ENCODE measurements around the gene UBXN11.

The UBXN11 gene

GRCh38 chr1:26284597-26285347, 21.7 kb downstream of the UBXN11 start:
- DNase-seq: peak; percentile 94

GRCh38 chr1:26283871-26284596, 22.4 kb downstream of the UBXN11 start:
- DNase-seq: no peak

GRCh38 chr1:26283279-26283853, 23.1 kb downstream of the UBXN11 start:
- no peak for DNase-seq

DNA sequence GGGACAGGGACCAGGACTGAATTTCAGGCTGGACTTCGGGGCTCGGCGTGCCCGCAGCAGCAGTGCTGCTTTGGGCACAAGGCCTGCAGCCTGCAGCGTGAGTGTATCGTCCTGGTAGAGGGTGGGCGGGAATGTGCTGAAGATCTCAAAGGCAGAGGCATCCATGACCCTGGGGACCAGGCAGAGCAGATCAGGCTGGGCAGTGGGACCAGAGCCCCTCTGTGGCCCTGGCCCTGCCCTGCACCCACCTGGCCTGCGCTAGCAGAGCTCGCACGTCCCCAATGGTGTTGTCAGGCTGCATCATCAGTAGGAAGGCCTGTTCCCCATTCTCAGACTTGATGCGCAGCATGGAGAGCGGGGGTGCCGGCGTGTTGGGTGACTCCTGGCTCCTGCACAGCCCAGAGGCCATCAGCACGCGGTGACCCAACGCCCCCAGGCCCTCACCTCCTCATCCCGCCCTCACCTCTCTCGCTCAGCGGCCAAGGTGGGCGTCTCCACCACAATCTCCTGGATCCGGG, 24.0 kb downstream of the UBXN11 start:
- no peak for DNase-seq

- peak; percentile 23 for DNase-seq
Observed at GRCh38 chr1:26281971-26282370, 24.5 kb downstream of the UBXN11 start.

- no peak for DNase-seq
Observed at GRCh38 chr1:26281091-26281958, 25.1 kb downstream of the UBXN11 start.

GRCh38 chr1:26280333-26281042, 25.9 kb downstream of the UBXN11 start:
- peak; percentile 60 for DNase-seq

DNA sequence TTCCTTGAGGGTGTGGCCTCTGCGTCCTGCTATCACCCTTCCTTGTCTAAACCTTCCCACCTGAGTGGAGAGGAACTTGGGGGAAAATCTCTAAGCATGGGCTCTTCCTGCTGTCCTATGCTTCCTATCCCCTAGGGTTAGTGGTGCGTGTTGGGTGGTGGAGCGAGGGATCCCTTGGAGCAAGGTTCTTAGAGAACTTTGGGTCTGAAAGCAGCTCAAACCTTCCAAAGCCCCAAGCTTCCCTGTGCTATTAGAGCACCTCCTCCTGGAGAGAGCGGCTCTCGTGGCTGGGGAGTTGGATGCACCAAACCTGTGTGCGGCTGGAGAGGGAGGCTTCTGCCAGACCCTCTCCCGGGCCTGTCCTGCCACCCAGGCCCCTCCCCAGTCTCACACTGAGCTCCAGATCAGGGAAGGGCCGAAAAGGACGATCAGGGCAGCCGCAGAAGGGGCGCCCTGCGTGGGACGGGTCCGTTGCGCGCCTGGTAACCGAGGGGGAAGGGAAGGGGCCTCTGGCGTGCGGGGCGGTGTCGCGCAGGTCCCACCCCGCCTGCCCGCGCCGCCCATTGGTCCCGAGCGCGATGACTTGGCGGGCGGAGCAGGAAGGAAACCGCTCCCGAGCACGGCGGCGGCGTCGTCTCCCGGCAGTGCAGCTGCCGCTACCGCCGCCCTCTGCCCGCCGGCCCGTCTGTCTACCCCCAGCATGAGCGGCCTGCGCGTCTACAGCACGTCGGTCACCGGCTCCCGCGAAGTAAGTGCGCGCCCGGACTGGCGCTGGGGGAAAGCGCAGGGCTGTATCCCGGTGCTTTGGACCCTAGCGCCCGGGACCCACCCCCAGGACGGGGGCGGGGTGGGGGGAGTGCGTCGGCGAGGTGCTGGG, 26.7 kb downstream of the UBXN11 start, which contains the start of gene SH3BGRL3:
SH3BGRL3 (plus strand) TSS at position 631 of the 877 bp plus-strand sequence; CDS start at position 701, 70 bp downstream.
- DNase-seq: peak; percentile 89

GRCh38 chr1:26278724-26279455, 27.5 kb downstream of the UBXN11 start:
- peak; percentile 69 for DNase-seq

DNA sequence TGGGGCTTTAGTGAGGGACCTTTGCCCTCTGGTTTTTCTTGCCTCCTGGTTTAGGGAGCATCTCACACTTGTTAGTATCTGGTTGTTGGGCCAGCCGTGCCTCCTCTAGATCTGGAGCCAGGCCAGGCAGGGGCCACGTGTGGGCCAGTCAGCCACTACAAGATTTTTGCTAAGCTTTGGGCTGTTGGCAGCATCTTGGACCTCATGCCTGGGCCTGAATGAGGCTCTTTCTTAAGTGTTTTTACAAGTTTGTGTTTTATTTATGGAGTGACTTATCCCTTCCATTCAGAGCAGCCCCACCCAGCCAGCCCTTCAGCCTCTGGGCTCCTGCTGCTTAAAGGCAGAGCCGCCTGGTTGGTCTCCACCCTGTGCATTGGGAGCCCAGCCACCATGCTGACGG, 28.1 kb downstream of the UBXN11 start:
- DNase-seq: no peak

- no peak for DNase-seq
Observed at GRCh38 chr1:26277719-26278118, 28.7 kb downstream of the UBXN11 start.

DNA sequence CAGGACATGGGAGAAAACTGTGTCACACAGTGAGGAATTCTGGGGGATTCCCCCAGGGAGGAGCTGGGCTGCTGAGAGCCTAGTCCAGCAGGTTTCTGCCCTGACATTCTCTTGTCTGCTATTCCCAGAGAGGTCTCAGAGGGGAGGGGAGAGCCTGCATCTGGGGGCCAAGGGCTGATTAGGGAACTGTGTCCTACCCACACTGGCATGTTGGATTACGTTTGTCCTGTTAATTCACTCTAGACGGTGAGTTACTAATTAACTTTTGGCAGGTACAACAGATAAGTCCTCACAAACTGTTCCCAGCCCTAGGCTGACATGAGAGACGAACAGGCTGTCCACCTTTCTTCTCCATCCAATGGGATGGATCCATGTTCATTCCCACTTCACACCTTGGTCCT, 29.2 kb downstream of the UBXN11 start:
- DNase-seq: no peak

DNA sequence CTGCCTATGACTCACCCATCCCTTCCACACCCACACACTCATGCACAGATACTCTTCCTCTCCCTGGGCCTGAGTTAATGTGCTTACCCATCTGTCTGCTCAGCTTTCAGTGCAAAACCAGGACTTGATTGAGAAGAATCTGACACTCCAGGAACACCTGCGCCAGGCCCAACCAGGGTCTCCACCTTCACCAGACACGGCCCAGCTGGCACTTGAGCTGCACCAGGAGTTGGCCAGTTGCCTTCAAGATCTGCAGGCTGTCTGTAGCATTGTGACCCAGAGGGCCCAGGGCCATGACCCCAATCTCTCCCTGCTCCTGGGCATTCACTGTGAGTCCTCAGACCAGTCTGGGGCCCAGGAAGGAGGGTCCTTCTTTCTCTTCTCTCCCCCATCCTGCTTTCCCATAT, 30.0 kb downstream of the UBXN11 start:
- DNase-seq: no peak

DNA sequence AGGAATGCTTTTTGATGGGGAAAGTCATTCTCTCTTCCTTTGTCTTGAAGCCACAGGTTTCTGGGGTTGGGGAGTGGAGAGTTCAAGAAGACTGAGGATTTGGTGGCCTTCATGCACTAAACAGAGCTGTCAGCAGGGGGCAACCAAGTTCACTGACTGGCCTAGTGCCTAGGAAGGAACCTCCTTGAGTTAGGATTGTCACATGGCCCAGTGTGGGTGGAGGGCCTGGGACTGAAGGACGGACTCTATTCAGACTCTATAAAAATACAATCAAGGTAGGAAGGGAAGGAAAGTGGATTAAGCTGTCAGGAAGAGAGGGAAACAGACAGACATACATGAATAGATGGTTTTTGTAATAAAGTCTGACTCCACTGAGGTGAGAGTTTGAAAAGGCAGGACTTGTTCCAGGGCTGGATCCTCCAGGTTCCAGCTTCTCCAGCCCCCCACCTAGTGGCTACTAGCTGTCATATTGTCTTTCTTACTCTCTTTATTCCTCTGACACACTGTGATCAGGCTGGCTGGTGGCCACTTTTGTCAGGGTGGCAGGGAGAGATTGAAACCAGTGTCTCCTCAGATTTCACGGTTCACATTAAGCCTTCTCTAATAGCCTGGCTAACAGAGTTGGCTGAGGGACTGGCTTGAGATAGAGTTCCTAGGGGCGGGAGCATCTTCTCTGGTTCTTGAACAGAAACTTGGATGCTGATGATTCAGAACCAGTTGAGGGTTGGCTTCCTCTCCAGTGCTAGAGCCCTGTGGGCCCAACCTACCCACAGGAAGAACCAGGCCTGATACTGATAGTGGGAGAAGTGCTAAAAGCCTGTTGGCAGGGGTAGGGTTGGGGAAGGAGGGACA, 30.6 kb downstream of the UBXN11 start:
- peak; percentile 88 for DNase-seq

- DNase-seq: peak; percentile 41
Observed at GRCh38 chr1:26274801-26275425, 31.5 kb downstream of the UBXN11 start.

GRCh38 chr1:26269198-26269550, 37.3 kb downstream of the UBXN11 start:
- DNase-seq: no peak

GRCh38 chr1:26268290-26269197, 37.9 kb downstream of the UBXN11 start:
- no peak for DNase-seq

DNA sequence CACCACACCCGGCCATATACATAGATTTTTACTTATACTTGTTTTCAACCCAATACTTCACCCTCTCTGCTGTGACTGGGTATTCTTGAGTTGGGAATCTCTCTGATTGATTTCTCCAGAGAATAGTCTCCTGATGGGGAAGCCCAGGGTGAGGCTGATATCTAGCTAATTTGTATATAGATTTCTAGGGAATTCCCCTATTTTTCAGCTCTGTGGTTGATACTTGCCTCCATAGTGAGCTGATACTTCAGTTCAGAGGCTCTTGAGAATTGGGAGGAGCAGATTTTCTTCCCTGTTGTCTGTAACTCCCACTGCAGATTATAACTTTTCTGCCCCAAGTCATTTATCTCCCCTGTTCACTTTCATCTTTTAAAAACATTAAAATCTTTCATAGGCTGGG, 41.0 kb downstream of the UBXN11 start:
- no peak for DNase-seq

Data from GDM1 (cell line).